ENCODE results near the gene JPH3. TPM values are rescaled to one million over a fixed set of nuclear protein-coding genes. Genes with fewer than 3 reads are reported as not detected.

The JPH3 gene
- total RNA-seq, 1 experiment from 2014 or later = 32.7 TPM

- H3K56ac ChIP-seq (ENCODE audit: insufficient read length, low read depth, low read length) = no peak overlapping the region
- H3K23me2 ChIP-seq (ENCODE audit: insufficient read length, low read depth, low read length, poor library complexity, severe bottlenecking) = no peaks in the 10 kb centered on the region
- peaks cover 1% of the 10 kb centered on the region for H3K79me1 ChIP-seq (ENCODE audit: insufficient read depth, low read depth, low read length, poor library complexity, severe bottlenecking)
- no peak overlapping the region for H4K5ac ChIP-seq (ENCODE audit: insufficient read length, low read depth, low read length)
- H3T11ph ChIP-seq (ENCODE audit: low read length) = no peak overlapping the region
- H2BK12ac ChIP-seq (ENCODE audit: insufficient read length, low read depth, low read length) = no peak overlapping the region
- no peaks in the 10 kb centered on the region; the same call in 1 of the 2 replicates for H3K79me2 ChIP-seq (ENCODE audit: insufficient read depth, low read length)
- H2BK15ac ChIP-seq (ENCODE audit: low read depth, low read length) = no peak overlapping the region
- no peak overlapping the region for H3K4me2 ChIP-seq (ENCODE audit: insufficient read depth, insufficient read length, low read length)
- no peak overlapping the region for H2BK20ac ChIP-seq (ENCODE audit: low read depth, low read length, poor library complexity, severe bottlenecking)
- no peak overlapping the region for H3K27ac ChIP-seq (ENCODE audit: insufficient read length, low read depth, low read length)
- no peak overlapping the region for H3K18ac ChIP-seq (ENCODE audit: insufficient read length, low read depth, low read length)
- H3K14ac ChIP-seq (ENCODE audit: insufficient read depth, low read length) = no peak overlapping the region; the same call in 1 of the 2 replicates
- H3K4me1 ChIP-seq (ENCODE audit: insufficient read depth, low read length) = 0 out of 2 replicates have a peak, but pooled peaks cover 2% of the 10 kb centered on the region
- WGBS (ENCODE audit: extremely low coverage, insufficient read length, low lambda C conversion rate) = no CpG with 5 or more reads among the region's 9 CpGs
- no peak overlapping the region for H4K8ac ChIP-seq (replicated peaks; ENCODE audit: insufficient read length, low read depth, low read length)
- no peak overlapping the region for H2BK120ac ChIP-seq (ENCODE audit: low read depth, low read length, poor library complexity, severe bottlenecking)
- peaks cover 0 to 18% (median 0%) of the 10 kb centered on the region in 3 experiments; a peak in 2 of 7 replicates for H3K36me3 Mint-ChIP-seq (ENCODE audit: insufficient read depth in 1 of 3, low read depth in 3 of 3)
- no peak overlapping the region for H3K9ac ChIP-seq (ENCODE audit: extremely low read depth, insufficient read length, low read length)
- H3K4ac ChIP-seq (ENCODE audit: low read depth, low read length) = no peak overlapping the region
- no peak overlapping the region for H4K91ac ChIP-seq (ENCODE audit: insufficient read length, low read depth, low read length)
- no peak overlapping the region for H2BK5ac ChIP-seq (ENCODE audit: insufficient read length, low read length)
- H3K27me3 ChIP-seq (ENCODE audit: insufficient read depth, low read length) = no peaks in the 10 kb centered on the region
- no peak for TF ChIP-seq CTCF (conservative IDR thresholded peaks at IDR 0.05)
- H3K9me3 Mint-ChIP-seq = no peaks in the 10 kb centered on the region
- no peaks in the 10 kb centered on the region for H3K9me3 ChIP-seq (ENCODE audit: control insufficient read depth, low read depth, low read length)
- H3K4me1 Mint-ChIP-seq = peaks cover 12 to 17% of the 10 kb centered on the region in 2 experiments
- no peak overlapping the region for H3K23ac ChIP-seq (ENCODE audit: insufficient read length, low read depth, low read length)
- no peak overlapping the region; a peak in 1 of 7 replicates for H3K27ac Mint-ChIP-seq
- peaks cover 2% of the 10 kb centered on the region for H4K20me1 ChIP-seq (ENCODE audit: control insufficient read depth, insufficient read depth, insufficient read length)
- H3K4me3 Mint-ChIP-seq = no peak overlapping the region
- peaks cover 3% of the 10 kb centered on the region; the same call in 1 of the 2 replicates for H3K27me3 Mint-ChIP-seq (ENCODE audit: low read depth)
- no peak overlapping the region for H2AFZ ChIP-seq (ENCODE audit: low read length)
- no peak for DNase-seq
- no peak overlapping the region for H2AK5ac ChIP-seq (ENCODE audit: insufficient read length, low read length)
Observed at GRCh38 chr16:87610026-87610425, 7.7 kb downstream of the JPH3 start.

Data from H9 (cell line).